Right renal pelvis (tissue), 4 donors: Measurements from ENCODE around the gene MPV17L2. TPM values are rescaled to one million over a fixed set of nuclear protein-coding genes. Genes with fewer than 3 reads are reported as not detected.

ENCODE experiments used
- DNase-seq, 4 donors: peaks; one replicate each; pipeline ENCODE4 v3.0.0-alpha.2; 2013; ENCODE audit warnings: low read depth in 4 of 4, low spot score in 3 of 4, missing footprints in 1 of 4
- polyA plus RNA-seq, 4 donors: library from polyadenylated mRNA; unstranded; fragments of 120-200 nt; gene quantifications; one replicate each; pipeline ENCODE4 v1.2.1, GENCODE V29; 2013; ENCODE audit not compliant: insufficient read length in 4 of 4

The MPV17L2 gene
- polyA plus RNA-seq, 4 donors, result 9.2 to 12.9 (median 9.6) TPM

DNA sequence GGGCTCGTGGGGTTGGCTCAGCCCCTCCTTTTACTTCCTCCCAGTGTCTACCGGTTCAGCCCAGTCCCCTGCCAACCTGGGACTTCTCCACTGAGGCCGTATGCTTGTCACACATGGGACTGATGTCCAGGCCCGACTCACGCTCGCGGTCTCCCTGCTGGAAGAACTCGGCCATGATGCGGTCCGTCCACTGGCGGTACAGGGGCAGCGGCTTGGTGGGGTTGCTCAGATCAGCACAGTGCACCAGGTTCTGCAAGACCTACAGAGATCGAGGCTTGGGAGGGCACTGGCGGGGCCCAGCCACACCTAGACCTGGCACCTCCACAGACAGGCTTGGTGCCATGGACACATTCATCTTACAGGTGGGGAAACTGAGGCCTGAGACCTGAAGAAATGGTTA lies 18.7 kb downstream of the MPV17L2 start:
- DNase-seq, result no peak

DNA sequence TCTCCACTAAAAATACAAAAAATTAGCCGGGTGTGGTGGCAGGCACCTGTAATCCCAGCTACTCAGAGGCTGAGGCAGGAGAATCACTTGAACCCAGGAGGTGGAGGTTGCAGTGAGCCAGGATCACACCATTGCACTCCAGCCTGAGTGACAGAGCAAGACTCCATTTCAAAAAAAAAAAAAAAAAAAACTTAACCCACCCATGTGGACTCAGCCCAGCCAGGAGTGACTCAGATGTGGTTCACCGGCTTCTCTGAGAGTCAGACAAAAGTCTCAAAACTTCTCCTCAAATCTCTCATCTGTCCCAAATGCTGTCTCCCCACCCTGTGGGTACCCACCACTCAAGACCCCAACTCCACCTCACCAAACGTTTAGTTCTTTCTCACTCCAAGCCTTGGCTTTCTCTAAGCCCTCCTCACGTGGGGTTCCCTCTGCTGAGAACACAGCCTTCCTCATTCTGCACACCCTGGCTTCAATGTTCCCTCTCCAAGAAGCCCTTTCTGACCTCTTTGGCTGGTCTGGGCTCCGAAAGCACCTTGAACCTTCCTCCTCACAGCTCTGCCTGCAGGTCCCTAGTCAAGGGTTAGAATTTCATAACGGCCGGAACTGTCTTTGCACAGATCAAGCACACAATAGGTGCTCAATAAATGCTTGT lies 21.9 kb downstream of the MPV17L2 start:
- DNase-seq, result no peak

DNA sequence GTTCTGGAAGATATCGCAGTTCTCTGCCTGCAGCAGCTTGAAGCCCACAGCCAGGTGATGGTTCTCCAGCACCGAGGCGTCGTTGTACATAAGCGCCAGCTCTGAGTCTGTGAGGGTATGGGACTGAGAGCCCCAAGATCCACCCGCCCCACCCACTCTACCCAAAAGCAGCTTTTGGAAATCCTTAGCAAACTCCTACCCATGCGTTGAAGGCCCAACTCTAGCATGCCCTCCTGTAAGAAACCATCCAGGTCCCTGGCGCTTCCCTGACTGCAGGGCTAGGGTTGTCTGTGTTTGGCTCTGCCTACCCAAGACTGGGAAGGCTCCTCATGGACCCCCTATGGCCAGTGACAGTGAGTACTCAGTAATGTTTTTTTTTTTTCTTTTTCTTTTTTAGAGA lies 23.8 kb downstream of the MPV17L2 start:
- no peak for DNase-seq

DNA sequence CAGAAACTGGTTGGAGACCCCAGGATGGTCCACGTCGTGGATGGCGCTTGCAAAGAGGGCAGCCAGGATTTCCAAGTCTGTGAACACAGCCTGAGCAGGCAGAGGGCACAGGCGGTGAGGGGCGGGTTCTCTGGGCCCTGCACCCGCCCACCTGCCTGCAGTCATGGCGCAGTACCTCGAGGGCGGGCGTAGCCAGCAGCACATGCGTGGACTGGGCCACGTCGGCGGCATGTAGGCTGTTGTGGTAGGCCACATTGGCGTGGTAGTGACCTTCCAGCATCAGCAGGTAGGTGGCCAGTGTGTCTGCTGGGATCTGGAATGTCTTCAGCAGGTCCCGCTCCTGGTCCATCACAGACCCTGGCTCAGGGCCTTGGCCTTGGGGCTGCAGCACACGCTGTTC lies 25.1 kb downstream of the MPV17L2 start:
- DNase-seq, result no peak

DNA sequence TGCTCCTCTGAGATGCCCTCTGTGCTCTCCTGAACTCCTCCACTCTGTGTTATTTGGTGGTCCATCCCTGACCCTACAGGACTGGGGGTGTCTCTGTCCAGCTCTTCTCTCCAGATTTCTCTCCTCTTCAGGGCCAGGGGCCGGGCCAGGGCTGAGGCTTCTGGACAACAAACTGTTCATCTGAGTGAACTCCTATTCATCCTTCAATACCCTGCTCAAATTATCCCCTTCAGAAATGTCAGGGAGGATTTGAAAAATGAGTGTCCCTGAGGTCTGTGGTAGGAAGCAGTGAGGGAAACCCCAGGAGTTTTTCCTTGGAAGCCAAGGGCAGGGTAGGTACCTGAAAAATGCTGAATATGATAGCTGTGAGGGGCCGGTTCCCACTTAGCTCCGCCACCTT lies 25.6 kb downstream of the MPV17L2 start:
- DNase-seq, result no peak

DNA sequence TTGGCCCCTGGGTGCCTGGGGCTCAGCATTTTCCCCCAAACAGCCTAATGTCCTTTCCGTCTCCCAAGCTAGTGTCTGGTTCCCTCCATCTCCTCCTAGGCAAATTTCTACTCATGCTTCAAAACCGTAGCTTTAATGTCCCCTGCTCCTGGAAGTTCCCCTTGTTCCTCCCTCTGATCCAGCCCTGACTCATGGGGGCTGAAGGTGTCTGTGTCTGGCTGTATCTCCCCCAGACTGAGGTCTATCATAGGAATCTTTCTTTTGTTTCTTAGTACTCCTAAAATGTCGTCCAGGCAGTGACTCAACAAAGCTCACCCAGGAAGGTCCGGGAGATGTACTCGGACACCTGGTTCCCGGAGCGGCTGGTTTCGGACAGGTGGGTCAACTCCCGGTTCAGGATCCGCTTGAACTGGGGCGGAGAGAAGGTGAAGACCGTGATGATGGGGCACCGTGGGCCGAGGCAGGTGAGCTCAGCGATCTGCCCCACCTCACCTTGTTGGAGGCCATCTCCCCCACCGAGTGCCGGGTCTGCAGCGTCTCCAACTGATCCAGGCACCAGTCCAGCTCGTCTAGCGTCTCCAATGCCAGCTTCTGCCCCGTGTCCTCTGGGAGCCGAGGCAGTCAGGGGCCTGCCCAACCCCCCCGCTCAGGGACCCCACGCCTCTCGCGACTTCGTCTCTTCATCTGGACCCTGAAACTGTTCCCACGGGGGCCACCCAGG lies 27.1 kb downstream of the MPV17L2 start:
- DNase-seq, result no peak

DNA sequence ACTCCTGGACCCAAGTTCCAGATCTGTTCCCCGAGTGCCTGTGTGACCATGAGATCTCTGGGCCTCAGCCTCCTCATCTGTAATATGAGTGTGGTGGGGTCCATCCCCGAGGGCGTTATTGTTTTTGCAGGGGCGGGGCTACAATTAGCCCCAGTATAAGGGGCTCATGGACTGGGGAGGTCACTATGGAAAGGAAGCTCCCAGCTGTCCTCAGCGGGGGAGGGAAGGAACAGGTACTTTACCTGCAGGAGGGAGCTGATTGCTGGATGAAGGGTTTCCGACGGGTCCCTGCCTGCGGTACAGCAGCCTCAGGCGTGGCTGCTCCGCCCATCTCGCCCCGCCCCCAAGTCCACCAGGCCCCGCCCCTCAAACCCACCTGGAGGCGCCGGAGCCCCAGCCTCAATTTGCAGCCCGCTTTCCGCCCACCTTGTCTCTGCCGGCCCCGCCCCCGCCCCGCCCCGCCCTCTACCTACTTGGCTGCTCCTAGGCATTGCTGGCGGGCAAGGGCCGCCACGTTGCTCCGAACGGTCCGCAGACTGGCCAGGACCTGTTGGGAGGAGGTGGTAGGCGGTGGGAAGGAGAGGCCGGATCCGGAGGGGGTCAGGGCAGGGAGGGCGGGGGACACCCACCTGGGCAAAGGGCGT lies 27.7 kb downstream of the MPV17L2 start:
- DNase-seq, result no peak

DNA sequence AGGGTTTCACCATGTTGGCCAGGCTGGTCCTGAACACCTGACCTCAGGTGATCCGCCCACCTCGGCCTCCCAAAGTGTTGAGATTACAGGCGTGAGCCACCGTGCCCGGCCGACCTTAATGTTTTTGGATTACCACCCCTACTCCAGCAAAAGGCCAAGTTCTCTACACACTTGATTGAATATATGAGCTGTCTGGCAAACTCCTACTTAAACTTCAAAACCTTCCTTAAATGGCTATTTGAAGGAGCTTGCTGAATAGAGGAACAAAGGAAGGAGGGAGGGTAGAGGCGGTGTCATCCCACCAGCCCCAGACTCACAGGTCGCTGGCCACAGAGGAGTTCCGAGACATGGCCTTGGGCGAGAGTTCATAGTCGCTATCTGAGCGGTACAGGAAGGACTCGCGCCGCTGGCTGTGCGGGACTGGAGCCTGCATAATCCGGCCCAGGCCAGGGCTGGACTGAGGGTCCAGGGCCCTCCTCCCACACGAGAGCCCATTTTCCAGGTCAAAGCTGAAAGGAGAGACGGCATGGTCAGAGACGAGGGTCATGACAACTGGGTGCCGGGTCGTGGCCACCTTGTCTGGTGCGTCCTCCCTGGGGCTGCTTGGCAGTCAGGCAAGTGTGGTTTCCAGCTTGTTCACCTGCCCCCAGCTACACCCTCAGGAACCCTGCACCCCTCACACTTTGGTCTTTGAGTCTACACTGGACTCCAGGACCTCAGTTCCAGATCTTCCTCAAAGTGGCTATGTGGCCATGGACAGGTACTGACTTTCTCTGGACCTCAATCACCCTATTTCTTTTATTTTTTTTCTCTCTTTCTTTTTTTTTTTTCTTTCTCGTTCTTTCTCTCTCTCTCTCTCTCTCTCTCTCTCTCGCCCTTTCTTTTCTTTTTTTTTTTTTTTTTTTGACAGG lies 29.1 kb downstream of the MPV17L2 start:
- no peak for DNase-seq

DNA sequence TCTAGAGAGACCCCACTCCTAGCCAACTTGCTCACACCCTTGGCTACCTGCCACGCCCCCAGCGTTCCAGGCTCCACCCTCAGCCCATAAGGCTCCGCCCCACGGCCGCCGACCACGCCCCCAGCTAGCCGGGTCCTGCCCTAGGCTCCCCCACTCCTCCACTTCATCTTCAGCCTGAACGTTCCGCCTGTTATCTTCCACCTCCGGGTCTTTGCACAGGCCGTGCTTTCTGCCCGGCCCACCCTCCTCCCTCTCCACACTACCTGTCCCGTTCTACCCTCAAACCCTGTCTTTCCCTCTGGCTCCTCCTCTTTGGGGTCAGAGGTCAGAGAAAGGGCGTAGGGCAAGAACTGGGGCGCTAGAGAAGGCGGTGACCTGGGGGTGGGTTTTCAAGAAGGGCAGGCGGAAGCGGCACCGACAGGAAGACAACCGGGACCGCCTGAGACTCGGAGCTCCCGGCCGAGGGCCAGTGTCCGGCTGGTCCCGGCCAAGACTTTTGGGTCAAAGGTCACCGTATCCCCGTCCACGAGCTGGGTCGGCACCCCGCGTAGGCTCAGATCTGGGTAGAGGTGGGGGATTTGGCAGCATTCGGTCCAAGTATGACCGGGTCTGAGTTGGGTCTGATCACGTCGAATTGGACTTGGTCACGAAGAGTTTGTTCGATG lies 31.0 kb downstream of the MPV17L2 start:
- DNase-seq, result no peak

DNA sequence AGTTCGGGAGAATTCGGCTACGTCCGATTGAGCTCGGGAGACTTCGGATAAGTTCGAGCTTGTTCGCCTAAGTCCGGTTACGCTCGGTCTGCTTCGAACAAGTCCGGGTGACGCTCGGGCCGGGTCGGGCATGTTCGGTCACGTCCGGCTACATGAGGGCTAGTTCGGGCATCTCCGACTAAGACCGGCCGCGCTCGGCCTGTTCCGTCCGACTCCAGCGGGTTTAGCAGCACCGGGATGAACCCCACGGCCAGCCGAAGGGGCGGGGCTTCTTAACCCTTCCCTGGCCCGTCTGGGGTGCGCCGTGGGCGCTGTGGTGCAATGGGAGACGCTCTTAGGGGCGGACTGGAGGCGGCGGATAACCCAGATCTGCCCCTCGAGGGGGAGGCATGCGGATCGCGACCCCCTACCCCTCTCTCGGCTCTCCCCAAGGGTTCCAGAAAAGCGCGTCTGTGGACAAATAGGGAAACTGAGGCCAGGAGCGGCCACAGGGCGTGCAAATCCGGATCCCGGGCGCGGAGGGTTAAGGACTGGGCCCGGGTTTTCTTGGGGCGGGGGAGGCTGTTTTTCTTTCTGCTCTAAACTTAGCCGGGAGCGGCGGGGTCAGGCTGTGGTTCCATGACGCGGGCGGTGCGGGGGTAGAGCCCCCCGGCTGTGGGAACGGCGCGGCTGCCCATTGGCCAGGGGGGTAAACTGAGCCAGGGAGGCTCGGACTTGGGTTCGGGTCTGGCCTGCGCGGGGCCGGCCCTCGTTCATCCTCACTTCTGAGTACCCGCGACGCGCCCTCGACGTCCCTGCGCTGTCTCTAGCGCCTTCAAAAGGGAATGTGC lies 31.7 kb downstream of the MPV17L2 start:
- DNase-seq, result peak; percentile 93 to 95 (median 94)

DNA sequence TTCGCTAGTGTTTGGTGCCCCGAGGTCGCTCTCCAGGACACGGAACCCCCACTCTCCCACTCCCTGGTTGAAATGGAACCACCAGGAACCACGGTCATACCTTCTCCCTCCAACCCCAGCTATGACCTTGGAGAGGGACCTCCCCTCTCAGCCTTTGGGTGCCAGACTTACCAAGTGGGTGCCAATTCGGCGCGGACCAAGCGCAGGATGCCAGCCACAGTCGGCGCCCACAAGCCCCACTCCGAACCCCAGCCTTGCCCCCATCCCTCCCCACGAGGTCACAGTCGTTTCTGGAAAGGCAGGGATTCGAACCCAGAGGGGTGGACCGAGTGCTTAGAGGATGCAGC lies 32.3 kb downstream of the MPV17L2 start:
- DNase-seq, result no peak

DNA sequence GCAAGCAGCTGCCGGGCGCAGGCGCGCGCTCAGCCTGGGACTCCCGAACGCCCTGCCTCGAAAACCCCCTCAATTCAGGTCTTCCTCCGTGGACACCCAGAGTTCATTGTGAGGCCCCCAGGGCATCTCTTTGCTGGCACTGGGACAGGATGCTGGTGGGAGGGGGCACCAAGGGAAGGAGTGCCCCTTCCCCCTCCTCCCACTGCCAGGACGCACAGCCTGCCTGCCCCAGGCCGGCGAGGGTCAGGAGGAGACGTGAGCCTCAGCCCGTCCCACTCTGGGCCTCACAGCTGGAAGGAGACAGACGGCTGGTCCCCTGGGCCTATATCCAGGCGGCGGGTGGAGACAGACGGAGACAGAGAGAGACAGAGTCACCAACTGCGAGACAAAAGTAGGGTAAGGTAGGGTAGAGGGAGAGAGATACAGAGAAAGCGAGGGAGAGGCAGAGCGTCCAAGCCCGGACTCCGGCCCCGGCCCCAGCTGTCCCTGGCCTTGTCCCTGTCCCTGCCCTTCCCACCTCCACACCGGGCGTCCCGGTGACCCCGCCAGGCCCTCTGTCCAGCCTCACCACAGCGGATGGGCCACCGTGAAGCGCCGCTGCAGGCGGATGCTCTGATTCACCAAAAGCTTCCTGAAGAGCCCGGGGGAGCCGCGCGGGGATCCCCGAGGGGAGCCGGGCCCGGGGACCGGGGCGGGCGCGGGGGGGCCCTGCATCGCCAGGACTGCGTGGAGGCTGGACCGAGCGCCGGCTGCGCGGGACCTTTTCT lies 32.9 kb downstream of the MPV17L2 start, which contains the start of gene PDE4C:
Gene PDE4C (minus strand): TSS at position 737 of the 767 bp plus-strand sequence. CDS start 23 bp downstream, at position 714.
- no peak for DNase-seq

DNA sequence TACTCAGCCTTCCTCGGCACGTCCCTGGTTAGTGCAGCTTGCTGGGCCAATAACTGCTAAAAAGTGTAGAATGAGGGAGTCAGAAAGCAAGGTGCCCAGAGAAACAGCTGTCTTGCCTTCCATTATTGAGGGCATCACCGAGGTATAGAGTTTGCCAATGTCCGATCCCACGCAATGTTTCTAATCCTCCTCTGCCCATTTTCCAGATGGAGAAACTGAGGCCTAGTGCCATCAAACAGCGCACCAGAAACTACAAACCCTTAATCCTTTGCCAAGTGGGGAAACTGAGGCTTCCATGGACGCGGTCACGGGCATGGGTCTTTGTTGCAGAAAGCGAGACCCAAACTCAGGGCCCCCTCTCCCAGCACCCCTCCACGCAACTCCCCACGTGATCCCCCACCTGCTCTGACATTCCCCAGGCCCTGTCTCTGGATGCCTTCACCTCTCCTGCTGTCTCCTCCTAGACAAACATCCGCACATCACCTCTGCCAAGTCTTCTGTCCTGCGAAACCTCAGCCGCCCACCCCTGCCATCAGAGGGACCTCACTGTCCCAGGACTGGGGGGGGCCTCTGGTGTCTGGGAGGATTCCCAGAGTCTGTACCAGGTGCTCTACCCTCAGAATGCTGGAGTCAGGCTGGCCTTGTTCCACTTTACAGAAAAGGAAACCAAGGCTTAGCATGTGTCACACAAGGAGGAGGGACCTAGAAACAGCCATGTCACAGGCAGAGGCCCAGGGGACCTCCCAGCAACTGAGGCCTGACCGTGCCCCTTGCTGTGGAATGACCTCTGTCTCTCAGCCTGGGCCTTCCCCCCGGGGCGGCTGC lies 34.1 kb downstream of the MPV17L2 start:
- DNase-seq, result no peak

DNA sequence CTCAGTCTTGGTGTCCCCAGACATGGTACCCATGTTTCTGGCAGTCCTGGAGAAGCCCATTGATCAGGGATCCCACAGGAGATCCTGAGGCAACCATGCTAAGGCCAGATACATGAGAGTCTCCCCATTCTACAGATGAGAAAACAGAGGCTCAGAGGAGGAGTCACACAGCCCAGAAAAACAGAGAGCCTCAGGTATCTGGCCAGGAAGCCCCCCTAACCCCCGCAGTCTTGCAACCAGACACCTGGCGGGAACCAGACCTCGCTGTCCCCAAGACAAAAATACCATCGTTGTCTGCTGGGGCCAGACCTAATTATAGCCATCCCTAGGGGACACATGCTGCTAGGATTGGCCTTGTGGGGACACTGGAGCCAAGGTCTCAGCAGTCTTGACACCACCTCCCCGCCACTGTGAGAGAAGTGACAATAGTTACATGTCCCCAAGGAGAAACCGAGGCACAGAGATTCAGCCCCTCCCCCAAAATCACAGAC lies 34.8 kb downstream of the MPV17L2 start:
- DNase-seq, result no peak

DNA sequence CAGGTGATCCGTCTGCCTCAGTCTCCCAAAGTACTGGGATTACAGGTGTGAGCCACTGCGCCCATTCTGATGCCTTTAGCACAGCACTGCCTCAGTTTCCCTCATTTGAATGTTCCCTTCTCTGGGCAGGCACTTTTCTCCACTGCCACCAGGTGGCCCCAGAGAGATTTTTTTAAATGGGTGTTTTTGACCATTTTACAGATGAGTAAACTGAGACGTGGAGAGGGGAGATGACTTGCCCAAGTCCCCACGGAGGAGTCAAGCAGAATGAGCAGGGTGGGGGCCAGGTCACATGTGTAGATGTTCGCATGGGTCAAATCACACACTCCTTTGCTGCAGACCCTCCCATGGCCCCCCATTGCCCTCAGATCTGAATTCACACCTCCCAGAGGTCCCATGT lies 36.5 kb downstream of the MPV17L2 start:
- DNase-seq, result no peak

DNA sequence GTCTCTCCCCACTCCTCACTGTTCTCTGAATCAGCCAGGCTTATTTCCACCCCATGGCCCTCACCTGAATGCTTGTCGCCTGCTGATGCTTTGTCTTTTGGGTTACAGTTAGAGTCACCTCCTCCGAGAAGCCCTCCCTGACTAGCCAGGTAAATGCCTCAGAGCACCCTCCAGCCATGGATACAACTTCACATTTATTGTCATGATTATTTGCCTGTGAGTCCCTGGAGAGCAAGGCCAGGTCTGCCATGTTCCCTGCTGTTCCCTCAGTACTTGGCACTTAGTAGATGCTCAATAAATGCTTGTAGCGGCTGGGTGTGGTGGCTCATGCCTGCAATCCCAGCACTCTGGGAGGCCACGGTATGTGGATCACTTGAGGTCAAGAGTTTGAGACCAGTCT lies 36.9 kb downstream of the MPV17L2 start:
- no peak for DNase-seq

DNA sequence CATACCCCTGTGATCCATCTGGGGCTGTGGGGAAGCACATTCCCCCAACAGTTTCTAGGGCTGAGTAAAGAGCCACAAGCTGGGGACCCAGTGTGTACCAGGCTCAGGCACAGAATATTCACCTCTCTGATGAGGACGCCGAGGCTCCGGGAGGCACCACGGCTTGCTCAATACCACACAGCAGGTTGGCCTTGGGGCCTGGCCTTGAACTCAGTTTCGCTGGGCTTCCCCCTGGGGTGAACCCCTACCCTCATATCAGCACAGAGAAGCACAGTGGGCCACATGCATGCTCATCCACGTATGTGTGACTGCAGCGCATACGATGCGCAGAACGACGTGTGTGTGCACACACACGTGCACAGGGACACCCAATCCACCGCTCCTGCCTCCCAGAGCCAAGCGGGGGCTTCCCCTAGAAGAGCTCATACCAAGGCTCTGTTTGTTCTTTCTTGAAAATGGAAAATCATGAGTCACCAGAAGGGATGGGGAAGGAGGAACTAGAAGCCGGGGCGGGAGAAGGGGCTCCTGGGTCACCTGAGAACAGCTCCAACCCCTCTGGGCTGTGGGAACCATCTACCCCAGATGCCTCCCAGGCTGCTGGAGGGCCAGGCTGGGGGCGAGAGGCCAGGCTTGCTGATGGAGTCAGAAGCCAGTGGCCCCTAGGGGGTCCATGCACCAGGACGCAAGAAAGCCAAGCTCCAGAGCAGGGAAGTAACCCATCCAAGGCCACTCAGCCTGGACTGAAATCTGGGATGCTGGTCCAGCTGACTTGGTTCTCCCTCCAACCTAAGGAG lies 38.1 kb downstream of the MPV17L2 start:
- no peak for DNase-seq
